Upper lobe of left lung (tissue), 6 donors: ENCODE measurements around the gene TNNC2. TPM values are rescaled to one million over a fixed set of nuclear protein-coding genes. Genes with fewer than 3 reads are reported as not detected.

Experiments used
- ATAC-seq, 2 donors: fragments of 200-7000 bp; cut with Tn5 transposase; one replicate each; pipeline ENCODE4 v1.9.1; 2022; ENCODE audit warnings: mild to moderate bottlenecking in 2 of 2, moderate library complexity in 2 of 2; ENCODE audit not compliant: low FRiP score in 2 of 2
- DNase-seq, 2 donors: peaks; one replicate each; pipeline ENCODE4 v3.0.0-alpha.2; 2019 to 2020
- H3K27ac ChIP-seq, 4 donors: fragments of 200-600 bp; sonication (generic); one replicate each; pipeline ENCODE4 v1.5.1; 2016 to 2019
- H3K27me3 ChIP-seq, 4 donors: fragments of 200-600 bp; sonication (generic); one replicate each; pipeline ENCODE4 v1.5.1; 2017 to 2019
- H3K36me3 ChIP-seq, 4 donors: fragments of 200-600 bp; sonication (generic); one replicate each; pipeline ENCODE4 v1.5.1; 2016 to 2019
- H3K4me1 ChIP-seq, 4 donors: fragments of 200-600 bp; sonication (generic); one replicate each; pipeline ENCODE4 v1.5.1; 2018 to 2019
- H3K4me3 ChIP-seq, 4 donors: fragments of 200-600 bp; sonication (generic); one replicate each; pipeline ENCODE4 v1.5.1; 2017 to 2019; ENCODE audit warnings: mild to moderate bottlenecking in 2 of 4, moderate library complexity in 1 of 4
- H3K9me3 ChIP-seq, 4 donors: fragments of 200-600 bp; sonication (generic); one replicate each; pipeline ENCODE4 v1.5.1; 2018 to 2019
- CTCF ChIP-seq, 6 experiments: fragments of 450-650 bp in 4 of 6; fragments of 200-600 bp in 2 of 6; sonication (generic) in 2 of 6; IDR thresholded peaks; one replicate each; pipeline ENCODE4 v1.5.1; 2016 to 2019; ENCODE audit warnings: antibody characterized with exemption in 6 of 6
- EP300 ChIP-seq, 4 donors: sonication (generic); formaldehyde crosslinking; IDR thresholded peaks; one replicate each; pipeline ENCODE4 v1.5.1; 2017; ENCODE audit warnings: antibody characterized with exemption in 4 of 4, control low read depth in 2 of 4
- POLR2A ChIP-seq, 4 donors: fragments of 450-650 bp; IDR thresholded peaks; one replicate each; pipeline ENCODE4 v1.5.1; 2016 to 2017; ENCODE audit warnings: antibody characterized with exemption in 4 of 4, mild to moderate bottlenecking in 2 of 4
- POLR2AphosphoS5 ChIP-seq, 2 donors: sonication (generic); formaldehyde crosslinking; IDR thresholded peaks; one replicate each; pipeline ENCODE4 v1.5.1; 2017; ENCODE audit warnings: antibody characterized with exemption in 2 of 2
- WGBS, 2 donors: methylation state at CpG; one replicate each; pipeline ENCODE4 v1.1.5; 2017 to 2018; 5-methylcytosine and 5-hydroxymethylcytosine counted together
- total RNA-seq, 6 donors: library from RNA; depleted of rRNA in 4 of 6; stranded (reverse); fragments of >200 nt in 4 of 6; gene quantifications; one replicate each; pipeline versions ENCODE4 v1.1.0 to v1.2.1, GENCODE V29; 2016 to 2021
- donor health status: DM: no; HTN: no; CAD: no; lungs with moderate emphysema.
- donor health status: DM: no; HTN: yes; CAD: no; lungs with severe emphysema.

The TNNC2 gene
- total RNA-seq, 6 donors from 2014 or later = 0.37 to 1.1 (median 0.80) TPM; not detected in 3

- peak; percentile 41 to 70 for ATAC-seq
Observed at GRCh38 chr20:45792317-45793118, 34.6 kb downstream of the TNNC2 start.

DNA sequence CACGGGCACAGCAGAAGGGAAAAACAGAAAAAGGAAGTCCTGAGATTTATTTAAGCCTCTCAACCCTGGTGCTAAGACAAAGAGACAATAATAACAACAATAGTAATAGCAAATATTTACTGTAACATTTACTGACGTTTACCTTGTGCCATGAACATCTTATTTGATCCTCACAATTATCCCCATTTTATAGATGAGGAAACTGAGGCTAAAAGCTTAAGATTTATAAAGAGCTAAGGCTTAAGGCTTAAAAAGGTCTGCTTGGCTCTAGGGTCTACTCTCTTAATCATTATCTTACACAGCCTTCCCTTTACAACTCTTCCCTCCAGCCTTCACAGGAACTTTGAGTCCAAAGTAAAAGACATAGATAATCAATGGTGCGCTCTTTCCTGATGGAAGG lies 38.8 kb downstream of the TNNC2 start:
- ATAC-seq (no peak), DNase-seq (no peak)
- no peak overlapping the region for H3K4me3 ChIP-seq
- H3K9me3 ChIP-seq = no peaks in the 10 kb centered on the region
- WGBS, 2 donors = 51 to 62% methylated on average over 3 of the region's 3 CpGs
- H3K36me3 ChIP-seq = no peaks in the 10 kb centered on the region
- H3K27me3 ChIP-seq = no peaks in the 10 kb centered on the region
- no peak overlapping the region for H3K27ac ChIP-seq
- peaks cover 9 to 27% (median 22%) of the 10 kb centered on the region in 4 donors for H3K4me1 ChIP-seq
- TF ChIP-seq EP300 (IDR thresholded peaks at IDR 0.05) = no peak
- TF ChIP-seq CTCF (IDR thresholded peaks at IDR 0.05) = no peak
- TF ChIP-seq POLR2AphosphoS5 (IDR thresholded peaks at IDR 0.05) = no peak

More at GRCh38 chr20:45792317-45793118, 34.6 kb downstream of the TNNC2 start:
- Histone ChIP-seq H3K36me3 (peaks cover 17 to 37% (median 29%) of the 10 kb centered on the region in 4 donors), H3K27me3 (no peaks in the 10 kb centered on the region), H3K9me3 (no peaks in the 10 kb centered on the region), H3K4me1 (peaks cover 11 to 21% (median 14%) of the 10 kb centered on the region in 4 donors), H3K4me3 (peak overlapping the region; percentile 84 to 99 (median 96)), H3K27ac (peak overlapping the region; percentile 95 to 99 (median 96))
- peak; percentile 27 to 51 for DNase-seq
- TF ChIP-seq POLR2AphosphoS5 (IDR thresholded peaks at IDR 0.05) (no peak), POLR2A (IDR thresholded peaks at IDR 0.05) (no peak), EP300 (IDR thresholded peaks at IDR 0.05) (no peak), CTCF (IDR thresholded peaks at IDR 0.05) (no peak)
- 18 to 21% methylated on average over 14 to 19 of the region's 19 CpGs for WGBS, 2 donors

- Histone ChIP-seq H3K9me3 (no peaks in the 10 kb centered on the region), H3K27ac (peak overlapping the region in 3 of 4 donors; percentile 17 to 92 (median 38)), H3K4me3 (no peak overlapping the region), H3K36me3 (no peaks in the 10 kb centered on the region), H3K27me3 (no peaks in the 10 kb centered on the region), H3K4me1 (peaks cover 20 to 51% (median 26%) of the 10 kb centered on the region in 4 donors)
- ATAC-seq = no peak
- TF ChIP-seq POLR2A (IDR thresholded peaks at IDR 0.05) (no peak), POLR2AphosphoS5 (IDR thresholded peaks at IDR 0.05) (no peak)
- WGBS, 2 donors = 66 to 83% methylated on average over 3 to 6 of the region's 6 CpGs
- peak in 1 of 2 donors; percentile 49 for DNase-seq
Observed at GRCh38 chr20:45783656-45784294, 43.3 kb downstream of the TNNC2 start.

DNA sequence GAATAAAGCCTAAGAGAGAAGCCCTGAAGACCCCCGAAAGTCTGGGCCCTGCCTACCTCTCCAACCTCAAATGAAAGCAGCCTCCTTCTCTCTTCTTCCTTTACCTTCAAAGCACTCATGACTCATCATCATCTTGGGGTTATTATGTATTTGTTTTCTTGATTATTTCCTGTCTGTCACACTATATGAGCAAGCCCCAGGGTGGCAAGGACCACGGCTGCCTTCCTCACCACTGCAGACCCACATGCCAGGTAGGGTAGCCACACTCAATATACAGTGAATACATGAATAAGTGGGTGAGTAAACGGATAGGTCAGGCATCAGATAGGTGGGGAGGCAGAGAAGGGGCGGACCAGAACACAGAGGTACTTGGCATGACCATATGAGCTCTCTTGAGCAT lies 44.2 kb downstream of the TNNC2 start:
- peak overlapping the region; percentile 18 to 92 (median 48) for H3K27ac ChIP-seq
- peak in 1 of 2 donors; percentile 27 for DNase-seq
- H3K4me3 ChIP-seq = no peak overlapping the region
- no peaks in the 10 kb centered on the region for H3K27me3 ChIP-seq
- no peaks in the 10 kb centered on the region for H3K36me3 ChIP-seq
- H3K9me3 ChIP-seq = no peaks in the 10 kb centered on the region
- TF ChIP-seq CTCF (IDR thresholded peaks at IDR 0.05) = no peak
- no peak for TF ChIP-seq POLR2A (IDR thresholded peaks at IDR 0.05)
- TF ChIP-seq EP300 (IDR thresholded peaks at IDR 0.05) = no peak
- peak in 1 of 2 donors; percentile 11 for TF ChIP-seq POLR2AphosphoS5 (IDR thresholded peaks at IDR 0.05)
- peaks cover 26 to 59% (median 34%) of the 10 kb centered on the region in 4 donors for H3K4me1 ChIP-seq
- ATAC-seq = no peak
- 51 to 73% methylated on average over 4 of the region's 4 CpGs for WGBS, 2 donors

GRCh38 chr20:45781391-45781931 lies 45.7 kb downstream of the TNNC2 start:
- Histone ChIP-seq H3K27me3 (no peaks in the 10 kb centered on the region), H3K4me3 (no peak overlapping the region), H3K4me1 (peaks cover 27 to 67% (median 34%) of the 10 kb centered on the region in 4 donors), H3K36me3 (no peaks in the 10 kb centered on the region), H3K27ac (peak overlapping the region; percentile 68 to 92 (median 76)), H3K9me3 (no peaks in the 10 kb centered on the region)
- peak in 1 of 2 donors; percentile 58 for DNase-seq
- peak; percentile 34 to 44 for ATAC-seq
- WGBS, 2 donors = 45 to 57% methylated on average over 3 to 4 of the region's 4 CpGs
- peak in 1 of 2 donors; percentile 47 for TF ChIP-seq POLR2AphosphoS5 (IDR thresholded peaks at IDR 0.05)
- no peak for TF ChIP-seq CTCF (IDR thresholded peaks at IDR 0.05)
- TF ChIP-seq POLR2A (IDR thresholded peaks at IDR 0.05) = no peak
- TF ChIP-seq EP300 (IDR thresholded peaks at IDR 0.05) = peak in 2 of 4 donors; percentile 75 to 87
